ENCODE data around the gene NSFL1C. TPM values are rescaled to one million over a fixed set of nuclear protein-coding genes. Genes with fewer than 3 reads are reported as not detected.

NSFL1C gene
- total RNA-seq, 1 experiment from 2014 or later = 119 TPM

DNA sequence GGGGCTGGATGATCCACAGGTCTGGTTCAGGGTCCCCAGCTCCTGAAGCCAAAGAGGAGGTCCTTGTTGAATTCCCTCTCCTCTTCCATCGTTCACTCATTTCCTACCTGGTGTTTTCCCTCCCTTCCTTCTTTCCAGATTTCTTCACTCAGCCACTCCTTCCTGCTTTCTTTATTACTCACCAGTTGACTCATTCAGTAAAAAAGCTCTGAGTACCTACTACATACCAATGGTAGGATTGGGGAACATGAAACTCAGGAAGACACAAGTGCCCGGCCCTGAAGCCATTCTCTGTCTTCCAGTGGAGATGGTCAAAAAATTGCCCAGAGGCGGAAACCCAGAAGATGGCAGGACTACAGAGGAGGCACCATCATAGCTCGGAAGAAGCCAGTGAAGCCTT, 11.9 kb upstream of the NSFL1C start:
- H3K9me3 ChIP-seq = no peaks in the 10 kb centered on the region
- POLR2A ChIA-PET = no interaction called here
- H3K27ac Mint-ChIP-seq (ENCODE audit: unreplicated experiment) = no peak overlapping the region
- H3K36me3 Mint-ChIP-seq (ENCODE audit: insufficient read depth, unreplicated experiment) = no peaks in the 10 kb centered on the region
- no peaks in the 10 kb centered on the region for H3K9me3 Mint-ChIP-seq (ENCODE audit: unreplicated experiment)
- H3K27me3 Mint-ChIP-seq (ENCODE audit: insufficient read depth, unreplicated experiment) = peaks cover 8% of the 10 kb centered on the region
- H3K4me1 ChIP-seq = peaks cover 7% of the 10 kb centered on the region; the same call in 1 of the 2 replicates
- no peaks in the 10 kb centered on the region for H3K27me3 ChIP-seq (replicated peaks; ENCODE audit: control insufficient read depth, insufficient read depth, low read length)
- no peak overlapping the region for H3K4me3 ChIP-seq (ENCODE audit: low read depth, low read length)
- TF ChIP-seq, protein P1, sequence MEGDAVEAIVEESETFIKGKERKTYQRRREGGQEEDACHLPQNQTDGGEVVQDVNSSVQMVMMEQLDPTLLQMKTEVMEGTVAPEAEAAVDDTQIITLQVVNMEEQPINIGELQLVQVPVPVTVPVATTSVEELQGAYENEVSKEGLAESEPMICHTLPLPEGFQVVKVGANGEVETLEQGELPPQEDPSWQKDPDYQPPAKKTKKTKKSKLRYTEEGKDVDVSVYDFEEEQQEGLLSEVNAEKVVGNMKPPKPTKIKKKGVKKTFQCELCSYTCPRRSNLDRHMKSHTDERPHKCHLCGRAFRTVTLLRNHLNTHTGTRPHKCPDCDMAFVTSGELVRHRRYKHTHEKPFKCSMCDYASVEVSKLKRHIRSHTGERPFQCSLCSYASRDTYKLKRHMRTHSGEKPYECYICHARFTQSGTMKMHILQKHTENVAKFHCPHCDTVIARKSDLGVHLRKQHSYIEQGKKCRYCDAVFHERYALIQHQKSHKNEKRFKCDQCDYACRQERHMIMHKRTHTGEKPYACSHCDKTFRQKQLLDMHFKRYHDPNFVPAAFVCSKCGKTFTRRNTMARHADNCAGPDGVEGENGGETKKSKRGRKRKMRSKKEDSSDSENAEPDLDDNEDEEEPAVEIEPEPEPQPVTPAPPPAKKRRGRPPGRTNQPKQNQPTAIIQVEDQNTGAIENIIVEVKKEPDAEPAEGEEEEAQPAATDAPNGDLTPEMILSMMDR (IDR thresholded peaks at IDR 0.05; ENCODE audit: insufficient read depth in 1 of 2, low read depth in 1 of 2, low read length in 1 of 2, severe bottlenecking in 1 of 2, unreplicated experiment in 1 of 2) = no peak
- intact Hi-C loops (cut with micrococcal nuclease; ENCODE audit: unreplicated experiment) = no loop called here
- H3K36me3 ChIP-seq (ENCODE audit: control insufficient read depth, insufficient read depth, low read length) = no peaks in the 10 kb centered on the region
- CTCF ChIA-PET = no interaction called here
- H3K4me1 Mint-ChIP-seq (ENCODE audit: low read depth, unreplicated experiment) = peaks cover 8% of the 10 kb centered on the region
- BruUV-seq (replicated peaks) = no TSS peak
- DNase-seq = no peak
- no peak overlapping the region for H3K4me3 Mint-ChIP-seq (ENCODE audit: unreplicated experiment)

GRCh38 chr20:1477896-1478490, 11.3 kb upstream of the NSFL1C start:
- peaks cover 7% of the 10 kb centered on the region; the same call in 1 of the 2 replicates for H3K4me1 ChIP-seq
- no TSS peak for BruUV-seq (replicated peaks)
- TF ChIP-seq, protein P1 (IDR thresholded peaks at IDR 0.05; ENCODE audit: insufficient read depth in 1 of 2, low read depth in 1 of 2, low read length in 1 of 2, severe bottlenecking in 1 of 2, unreplicated experiment in 1 of 2) = no peak
- H3K27me3 ChIP-seq (replicated peaks; ENCODE audit: control insufficient read depth, insufficient read depth, low read length) = no peaks in the 10 kb centered on the region
- intact Hi-C loops (cut with micrococcal nuclease; ENCODE audit: unreplicated experiment) = no loop called here
- ChIA-PET POLR2A (no interaction called here), CTCF (interaction anchor here (1.7 kb wide), 1 partner anchor 26 kb away, joined by 6 read pairs; no protein-coding TSS in a partner anchor)
- no peak for DNase-seq
- H3K4me1 Mint-ChIP-seq (ENCODE audit: low read depth, unreplicated experiment) = peaks cover 13% of the 10 kb centered on the region
- no peak overlapping the region for H3K4me3 Mint-ChIP-seq (ENCODE audit: unreplicated experiment)
- no peak overlapping the region for H3K4me3 ChIP-seq (ENCODE audit: low read depth, low read length)
- H3K27me3 Mint-ChIP-seq (ENCODE audit: insufficient read depth, unreplicated experiment) = peaks cover 6% of the 10 kb centered on the region
- H3K9me3 ChIP-seq = no peaks in the 10 kb centered on the region
- H3K36me3 Mint-ChIP-seq (ENCODE audit: insufficient read depth, unreplicated experiment) = no peaks in the 10 kb centered on the region
- no peaks in the 10 kb centered on the region for H3K9me3 Mint-ChIP-seq (ENCODE audit: unreplicated experiment)
- no peak overlapping the region for H3K27ac Mint-ChIP-seq (ENCODE audit: unreplicated experiment)
- no peaks in the 10 kb centered on the region for H3K36me3 ChIP-seq (ENCODE audit: control insufficient read depth, insufficient read depth, low read length)

GRCh38 chr20:1474817-1475603, 8.4 kb upstream of the NSFL1C start:
- Histone ChIP-seq H3K4me3 (ENCODE audit: low read depth, low read length) (no peak overlapping the region), H3K9me3 (no peaks in the 10 kb centered on the region), H3K4me1 (peaks cover 7% of the 10 kb centered on the region), H3K27me3 (replicated peaks; ENCODE audit: control insufficient read depth, insufficient read depth, low read length) (no peaks in the 10 kb centered on the region), H3K36me3 (ENCODE audit: control insufficient read depth, insufficient read depth, low read length) (no peaks in the 10 kb centered on the region)
- DNase-seq = peak in 1 of 2 experiments; percentile 37
- CTCF ChIA-PET = interaction anchor here (0.8 to 1.0 kb wide), 2 partner anchors 8 to 19 kb away, joined by 3 read pairs; no protein-coding TSS in a partner anchor
- H3K4me3 Mint-ChIP-seq (ENCODE audit: unreplicated experiment) = no peak overlapping the region
- intact Hi-C loops (cut with micrococcal nuclease; ENCODE audit: unreplicated experiment) = loop anchor here (5.0 kb wide), 1 partner anchor 38 kb away; no protein-coding TSS in a partner anchor
- H3K36me3 Mint-ChIP-seq (ENCODE audit: insufficient read depth, unreplicated experiment) = no peaks in the 10 kb centered on the region
- peak overlapping the region; percentile 20 for H3K27ac Mint-ChIP-seq (ENCODE audit: unreplicated experiment)
- TF ChIP-seq, protein P1 (IDR thresholded peaks at IDR 0.05; ENCODE audit: insufficient read depth in 1 of 2, low read depth in 1 of 2, low read length in 1 of 2, severe bottlenecking in 1 of 2, unreplicated experiment in 1 of 2) = no peak
- no peaks in the 10 kb centered on the region for H3K9me3 Mint-ChIP-seq (ENCODE audit: unreplicated experiment)
- POLR2A ChIA-PET = interaction anchor here (0.6 kb wide), 1 partner anchor 491 kb away, joined by 3 read pairs; no protein-coding TSS in a partner anchor
- peaks cover 23% of the 10 kb centered on the region for H3K4me1 Mint-ChIP-seq (ENCODE audit: low read depth, unreplicated experiment)
- H3K27me3 Mint-ChIP-seq (ENCODE audit: insufficient read depth, unreplicated experiment) = no peaks in the 10 kb centered on the region
- no TSS peak for BruUV-seq (replicated peaks)
